ENCODE results near the gene TAPBPL.

Gene TAPBPL

DNA sequence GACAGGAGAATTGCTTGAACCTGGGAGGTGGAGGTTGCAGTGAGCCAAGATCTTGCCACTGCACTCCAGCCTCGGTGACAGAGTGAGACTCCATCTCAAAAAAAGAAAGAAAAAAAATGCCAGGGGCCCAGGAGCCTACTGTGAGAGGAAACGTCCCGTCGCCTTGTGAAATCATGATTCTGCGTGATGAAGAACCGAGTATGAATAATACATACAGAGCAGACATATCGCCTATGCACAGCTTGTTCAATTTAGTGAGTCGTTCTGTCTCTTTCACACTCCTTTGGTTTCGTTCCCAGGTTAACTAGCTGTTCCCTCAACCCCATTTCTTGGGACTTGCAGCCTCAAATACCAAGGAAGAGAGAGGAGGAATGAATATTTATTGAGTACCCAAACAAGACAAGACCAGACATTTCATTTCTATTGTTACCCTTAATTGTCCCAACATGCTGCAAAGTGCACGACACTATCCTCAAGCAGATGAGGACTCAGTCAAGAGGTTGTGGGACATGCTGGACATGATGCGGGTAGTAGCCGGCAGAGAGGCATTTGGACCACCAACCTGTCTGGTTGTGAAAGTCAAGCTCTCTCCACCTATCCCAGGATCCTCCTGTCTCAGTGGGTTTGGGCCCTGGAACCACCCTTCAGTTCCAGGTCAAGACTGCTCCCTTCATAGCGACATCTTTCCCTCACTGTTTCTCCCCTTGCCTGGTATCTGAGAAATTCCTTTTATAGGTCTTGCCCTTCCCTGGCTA lies 15.7 kb upstream of the TAPBPL start:
- no peak for FAIRE-seq

DNA sequence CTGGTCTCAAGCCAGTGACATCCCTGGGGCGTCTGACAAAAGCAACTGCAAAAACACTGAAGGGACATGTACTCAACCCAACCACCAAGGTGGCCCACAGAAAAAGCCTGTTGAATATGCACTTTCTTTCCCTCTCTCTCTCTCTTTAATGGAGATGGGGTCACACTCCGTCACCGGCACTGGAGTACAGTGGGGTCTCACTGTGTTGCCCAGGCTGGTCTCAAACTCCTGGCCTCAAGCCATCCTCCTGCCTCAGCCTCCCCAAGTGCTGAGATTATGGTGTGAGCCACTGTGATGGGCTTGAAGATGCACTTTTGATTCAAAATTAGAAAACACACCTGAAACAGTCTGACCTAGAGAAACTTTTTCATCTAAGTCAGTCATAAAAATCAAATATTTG lies 14.3 kb upstream of the TAPBPL start:
- no peak for FAIRE-seq

DNA sequence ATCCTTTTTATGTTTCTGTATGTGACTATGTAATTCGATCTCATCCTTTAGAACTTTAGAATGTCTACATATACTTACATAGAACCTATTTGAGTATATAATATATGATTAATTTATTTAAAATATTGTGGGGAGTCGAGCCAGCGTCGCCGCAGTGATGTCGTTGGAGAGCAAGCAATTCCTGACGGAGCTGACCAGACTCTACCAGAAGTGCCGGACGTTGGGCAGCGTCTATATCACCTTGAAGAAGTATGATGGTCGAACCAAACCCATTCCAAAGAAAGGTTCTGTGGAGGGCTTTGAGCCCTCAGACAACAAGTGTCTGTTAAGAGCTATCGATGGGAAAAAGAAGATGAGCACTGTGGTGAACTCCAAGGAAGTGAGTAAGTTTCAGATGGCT lies 13.5 kb upstream of the TAPBPL start:
- FAIRE-seq = no peak

DNA sequence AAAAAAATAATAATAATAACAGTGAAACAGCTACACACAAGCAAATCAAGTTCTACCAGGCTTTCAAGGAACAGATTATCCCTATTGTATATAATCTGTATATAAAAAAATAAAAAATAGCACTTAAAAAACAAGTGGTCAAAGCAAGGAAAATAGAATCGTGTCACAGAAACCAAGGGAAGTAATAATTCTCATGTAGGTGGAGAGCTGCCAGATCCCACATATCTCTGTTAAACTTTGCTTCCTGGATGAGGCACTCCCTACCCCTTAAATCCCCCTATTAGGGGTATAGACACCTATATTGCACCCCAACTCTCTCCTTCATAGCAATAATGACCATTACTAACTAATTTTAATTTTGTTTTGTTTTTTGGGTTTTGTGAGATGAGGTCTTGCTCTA lies 11.5 kb upstream of the TAPBPL start:
- no peak for FAIRE-seq

DNA sequence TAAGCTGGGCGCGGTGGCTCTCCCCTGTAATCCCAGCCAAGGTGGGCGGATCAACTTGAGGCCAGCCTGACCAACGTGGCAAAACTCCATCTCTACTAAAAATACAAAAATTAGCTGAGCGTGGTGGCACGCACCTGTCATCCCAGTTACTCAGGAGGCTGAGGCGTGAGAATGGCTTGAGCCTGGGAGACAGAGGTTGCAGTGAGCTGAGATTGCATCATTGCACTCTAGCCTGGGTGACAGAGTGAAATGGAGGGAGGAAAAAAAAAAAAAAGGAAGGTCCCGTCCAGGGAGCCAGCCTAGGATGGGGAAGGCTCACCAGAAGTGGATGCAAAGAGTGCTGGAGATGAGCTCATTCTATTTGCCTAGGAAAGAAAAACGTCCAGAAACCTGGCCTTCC lies 9.0 kb upstream of the TAPBPL start:
- FAIRE-seq = no peak

DNA sequence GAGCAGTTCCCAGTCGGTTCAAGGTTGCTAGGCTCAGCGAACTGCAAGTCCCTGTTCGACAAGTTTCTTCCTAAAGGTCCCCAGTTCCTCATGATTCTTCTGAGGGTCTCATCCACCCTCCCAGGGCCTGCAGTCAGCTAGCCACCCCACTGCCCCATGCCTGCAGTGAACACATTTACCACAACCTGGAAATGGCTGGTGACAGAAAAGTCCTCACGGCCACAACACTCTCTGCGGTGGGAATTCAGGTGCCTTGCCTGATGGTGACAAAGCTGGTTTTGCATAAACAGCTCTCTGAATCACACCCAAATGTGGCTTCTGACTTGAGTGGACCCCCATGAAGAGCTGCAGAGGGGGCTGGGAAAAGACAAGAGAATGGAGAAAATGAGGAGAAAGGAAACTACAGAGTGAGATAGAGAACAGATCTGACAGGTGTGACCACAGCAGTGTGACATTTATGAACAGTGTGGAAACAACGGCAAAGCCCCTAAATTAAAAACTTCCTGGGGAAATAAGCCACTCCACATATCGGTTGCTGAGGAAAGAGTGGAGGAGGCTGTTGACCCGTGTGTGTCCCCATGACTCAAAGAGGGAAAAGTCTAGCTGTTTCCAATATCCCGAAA lies 8.4 kb upstream of the TAPBPL start:
- FAIRE-seq = no peak

DNA sequence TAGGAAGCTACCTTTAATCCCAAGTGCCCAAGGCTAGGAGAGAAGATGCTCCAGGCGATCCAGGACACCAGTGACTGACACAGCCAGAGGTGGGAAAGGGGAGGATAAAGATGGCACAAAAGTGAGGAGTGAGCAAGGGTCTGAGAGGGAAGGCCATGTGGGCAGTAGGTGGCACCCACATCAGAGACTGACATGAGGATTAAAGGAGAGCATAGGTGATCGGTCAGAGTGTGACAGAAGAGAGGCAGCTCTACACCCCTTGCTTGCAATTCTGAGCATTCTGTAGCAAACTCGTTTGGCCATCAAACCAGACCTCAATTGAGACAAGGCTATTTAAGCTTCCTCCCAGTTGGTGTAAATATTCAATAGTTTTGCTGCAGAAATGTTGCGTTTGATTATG lies 7.8 kb upstream of the TAPBPL start:
- FAIRE-seq = no peak

DNA sequence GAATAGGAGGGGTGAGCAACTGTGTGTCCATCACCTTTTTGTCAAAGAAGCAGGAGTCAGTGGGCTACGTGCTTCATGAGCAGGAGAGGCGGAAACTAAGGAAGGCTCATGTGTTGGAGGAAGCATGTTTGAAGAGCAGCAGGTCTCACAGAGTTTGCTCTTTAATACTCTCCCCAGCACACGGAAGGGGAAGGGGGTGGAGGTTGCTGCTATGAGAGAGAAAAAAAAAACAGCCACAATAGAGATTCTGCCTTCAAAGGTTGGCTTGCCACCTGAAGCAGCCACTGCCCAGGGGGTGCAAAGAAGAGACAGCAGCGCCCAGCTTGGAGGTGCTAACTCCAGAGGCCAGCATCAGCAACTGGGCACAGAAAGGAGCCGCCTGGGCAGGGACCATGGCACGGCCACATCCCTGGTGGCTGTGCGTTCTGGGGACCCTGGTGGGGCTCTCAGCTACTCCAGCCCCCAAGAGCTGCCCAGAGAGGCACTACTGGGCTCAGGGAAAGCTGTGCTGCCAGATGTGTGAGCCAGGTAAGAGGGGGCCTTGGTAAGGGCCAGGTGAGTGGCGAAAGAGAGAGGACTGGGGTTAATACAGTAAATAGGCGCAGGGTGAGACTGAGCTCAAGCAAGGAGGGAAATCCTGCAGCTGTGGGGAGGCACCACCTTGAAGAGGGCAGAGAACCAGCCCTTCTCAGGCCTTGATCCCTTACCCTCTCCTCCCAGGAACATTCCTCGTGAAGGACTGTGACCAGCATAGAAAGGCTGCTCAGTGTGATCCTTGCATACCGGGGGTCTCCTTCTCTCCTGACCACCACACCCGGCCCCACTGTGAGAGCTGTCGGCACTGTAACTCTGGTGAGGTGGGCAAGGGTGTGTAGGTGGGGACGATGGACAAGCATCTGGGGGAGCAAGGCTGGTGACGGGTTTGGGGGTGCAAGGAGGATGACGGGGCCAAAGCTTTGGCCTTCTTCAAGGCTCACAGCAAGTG lies 6.8 kb upstream of the TAPBPL start, which contains the start of gene CD27:
Gene CD27, plus strand, starts transcription at position 252 of the 985 bp plus-strand sequence. Its CDS starts 141 bp downstream, at position 393.
- FAIRE-seq = no peak

DNA sequence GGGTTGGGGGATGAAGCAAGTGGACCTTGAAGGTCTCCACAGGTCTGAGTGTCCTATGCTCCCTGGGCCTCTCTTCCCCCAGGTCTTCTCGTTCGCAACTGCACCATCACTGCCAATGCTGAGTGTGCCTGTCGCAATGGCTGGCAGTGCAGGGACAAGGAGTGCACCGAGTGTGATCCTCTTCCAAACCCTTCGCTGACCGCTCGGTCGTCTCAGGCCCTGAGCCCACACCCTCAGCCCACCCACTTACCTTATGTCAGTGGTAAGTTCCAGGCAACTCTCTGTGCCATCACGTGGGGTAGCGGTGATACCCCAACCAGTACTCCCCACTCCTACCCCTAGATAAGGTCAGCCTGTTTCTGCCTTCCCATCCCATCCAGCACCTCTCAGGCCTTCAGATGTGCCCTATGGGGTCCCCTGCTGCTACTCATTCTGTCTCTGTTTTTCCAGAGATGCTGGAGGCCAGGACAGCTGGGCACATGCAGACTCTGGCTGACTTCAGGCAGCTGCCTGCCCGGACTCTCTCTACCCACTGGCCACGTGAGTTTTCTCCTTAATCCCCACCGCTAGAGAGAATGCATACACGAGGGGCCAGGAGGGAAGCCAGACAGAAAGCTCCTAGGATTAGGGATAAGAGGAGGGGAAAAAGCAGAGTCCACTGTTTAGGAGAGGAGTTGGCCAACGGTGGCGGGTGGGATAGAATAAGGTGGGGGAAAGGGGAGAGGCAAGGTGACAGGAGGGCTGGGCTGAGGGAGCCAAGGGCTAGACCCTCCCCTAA lies 1.6 kb upstream of the TAPBPL start:
- no peak for FAIRE-seq

DNA sequence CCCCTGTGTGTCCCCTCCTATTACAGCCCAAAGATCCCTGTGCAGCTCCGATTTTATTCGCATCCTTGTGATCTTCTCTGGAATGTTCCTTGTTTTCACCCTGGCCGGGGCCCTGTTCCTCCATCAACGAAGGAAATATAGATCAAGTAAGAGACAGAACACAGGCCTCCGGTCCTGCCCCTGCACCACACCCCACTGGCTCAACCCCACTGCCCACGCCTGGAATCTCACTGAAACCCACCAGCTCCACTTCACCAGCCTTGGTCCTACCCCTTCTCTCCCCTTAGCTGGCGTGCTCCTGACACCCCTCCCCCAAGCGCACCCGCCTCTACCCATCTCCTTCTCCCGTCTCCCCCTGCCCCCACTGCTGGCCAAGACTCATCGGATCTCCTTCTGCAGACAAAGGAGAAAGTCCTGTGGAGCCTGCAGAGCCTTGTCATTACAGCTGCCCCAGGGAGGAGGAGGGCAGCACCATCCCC lies 934 bp upstream of the TAPBPL start:
- no peak for FAIRE-seq

DNA sequence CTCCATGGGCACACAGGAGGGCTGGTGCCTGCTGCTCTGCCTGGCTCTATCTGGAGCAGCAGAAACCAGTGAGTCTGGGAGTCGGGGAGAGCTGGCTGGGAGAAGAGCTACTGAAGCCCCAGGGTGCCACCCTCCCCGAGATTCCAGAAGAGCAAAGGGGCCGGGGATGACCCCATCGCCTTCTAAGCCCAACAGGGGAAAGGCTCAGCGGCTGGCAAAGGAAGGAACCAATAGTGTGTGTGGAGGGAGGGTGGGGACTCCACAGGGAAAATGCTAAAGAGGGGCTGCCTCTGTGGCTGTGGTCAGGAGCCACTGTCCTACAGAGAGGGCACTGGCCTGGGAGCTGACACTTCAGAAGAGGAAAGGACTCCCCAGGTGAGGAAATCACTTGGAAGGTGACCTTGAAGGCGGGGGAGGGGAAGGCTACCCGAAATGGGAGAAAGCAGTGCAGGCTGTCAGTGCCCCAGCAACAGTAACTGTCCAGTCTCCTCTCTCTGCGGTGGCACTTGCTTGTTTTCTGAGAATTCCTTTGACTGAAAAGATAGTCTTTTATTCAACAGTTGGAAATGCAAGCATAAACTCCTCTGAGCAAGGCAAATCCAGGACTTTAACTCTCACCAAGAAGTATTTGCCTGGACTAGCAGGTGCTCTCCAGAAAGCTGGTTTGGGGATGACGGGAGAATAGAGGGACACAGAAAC lies 552 bp downstream of the TAPBPL start:
- FAIRE-seq = no peak

DNA sequence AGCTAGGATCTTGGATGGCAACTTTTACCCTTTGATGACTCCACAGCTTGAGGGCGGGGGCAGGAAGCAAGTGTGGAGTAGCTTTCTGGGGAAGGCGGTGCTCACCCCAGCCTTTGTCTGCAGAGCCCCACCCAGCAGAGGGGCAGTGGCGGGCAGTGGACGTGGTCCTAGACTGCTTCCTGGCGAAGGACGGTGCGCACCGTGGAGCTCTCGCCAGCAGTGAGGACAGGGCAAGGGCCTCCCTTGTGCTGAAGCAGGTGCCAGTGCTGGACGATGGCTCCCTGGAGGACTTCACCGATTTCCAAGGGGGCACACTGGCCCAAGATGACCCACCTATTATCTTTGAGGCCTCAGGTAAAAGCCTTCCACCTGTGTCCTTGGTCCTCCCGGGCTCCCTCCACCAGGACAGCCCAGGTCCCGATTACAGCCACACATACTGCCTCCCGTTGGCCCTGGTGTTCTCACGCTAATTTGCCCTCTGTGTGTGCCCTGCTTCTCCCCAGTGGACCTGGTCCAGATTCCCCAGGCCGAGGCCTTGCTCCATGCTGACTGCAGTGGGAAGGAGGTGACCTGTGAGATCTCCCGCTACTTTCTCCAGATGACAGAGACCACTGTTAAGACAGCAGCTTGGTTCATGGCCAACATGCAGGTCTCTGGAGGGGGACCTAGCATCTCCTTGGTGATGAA lies 1.2 kb downstream of the TAPBPL start:
- FAIRE-seq = no peak

DNA sequence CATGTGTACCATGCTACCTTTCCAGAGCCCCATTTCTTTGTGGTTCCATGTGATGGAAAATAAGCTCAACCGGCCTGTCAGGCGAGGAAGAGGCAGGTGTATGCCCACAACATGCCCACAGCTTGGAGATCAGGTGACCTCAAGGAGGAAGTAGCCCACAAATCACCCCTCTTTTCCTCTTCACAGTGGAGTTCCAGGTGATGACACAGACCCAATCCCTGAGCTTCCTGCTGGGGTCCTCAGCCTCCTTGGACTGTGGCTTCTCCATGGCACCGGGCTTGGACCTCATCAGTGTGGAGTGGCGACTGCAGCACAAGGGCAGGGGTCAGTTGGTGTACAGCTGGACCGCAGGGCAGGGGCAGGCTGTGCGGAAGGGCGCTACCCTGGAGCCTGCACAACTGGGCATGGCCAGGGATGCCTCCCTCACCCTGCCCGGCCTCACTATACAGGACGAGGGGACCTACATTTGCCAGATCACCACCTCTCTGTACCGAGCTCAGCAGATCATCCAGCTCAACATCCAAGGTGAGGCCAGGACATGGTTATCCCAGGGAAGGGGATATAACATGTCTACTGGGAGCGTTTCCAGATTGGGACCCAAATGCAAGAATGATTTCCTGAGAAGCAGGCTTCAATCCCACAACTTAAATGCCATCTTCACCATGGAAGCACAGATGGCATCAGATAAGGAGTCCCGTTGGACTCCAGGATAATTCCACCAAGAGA lies 5.5 kb downstream of the TAPBPL start:
- no peak for FAIRE-seq

DNA sequence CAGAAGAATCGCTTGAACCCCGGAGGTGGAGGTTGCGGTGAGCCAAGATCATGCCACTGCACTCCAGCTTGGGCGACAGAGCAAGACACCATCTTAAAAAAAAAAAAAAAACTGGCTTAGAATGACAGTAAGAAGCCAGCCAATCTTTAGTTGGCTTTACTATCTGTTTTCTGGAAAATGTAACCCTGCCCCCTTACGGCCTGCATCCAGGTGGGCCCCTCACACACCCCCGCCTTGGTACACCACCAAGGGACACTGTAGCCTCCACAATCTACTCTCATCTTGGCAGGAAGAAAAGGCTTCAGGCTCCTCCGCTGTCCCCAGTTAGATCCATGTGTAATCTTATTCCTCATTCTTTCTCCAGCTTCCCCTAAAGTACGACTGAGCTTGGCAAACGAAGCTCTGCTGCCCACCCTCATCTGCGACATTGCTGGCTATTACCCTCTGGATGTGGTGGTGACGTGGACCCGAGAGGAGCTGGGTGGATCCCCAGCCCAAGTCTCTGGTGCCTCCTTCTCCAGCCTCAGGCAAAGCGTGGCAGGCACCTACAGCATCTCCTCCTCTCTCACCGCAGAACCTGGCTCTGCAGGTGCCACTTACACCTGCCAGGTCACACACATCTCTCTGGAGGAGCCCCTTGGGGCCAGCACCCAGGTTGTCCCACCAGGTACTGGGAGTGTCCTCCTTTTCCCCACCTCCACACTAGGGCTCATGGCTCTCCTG lies 6.6 kb downstream of the TAPBPL start:
- FAIRE-seq = no peak

DNA sequence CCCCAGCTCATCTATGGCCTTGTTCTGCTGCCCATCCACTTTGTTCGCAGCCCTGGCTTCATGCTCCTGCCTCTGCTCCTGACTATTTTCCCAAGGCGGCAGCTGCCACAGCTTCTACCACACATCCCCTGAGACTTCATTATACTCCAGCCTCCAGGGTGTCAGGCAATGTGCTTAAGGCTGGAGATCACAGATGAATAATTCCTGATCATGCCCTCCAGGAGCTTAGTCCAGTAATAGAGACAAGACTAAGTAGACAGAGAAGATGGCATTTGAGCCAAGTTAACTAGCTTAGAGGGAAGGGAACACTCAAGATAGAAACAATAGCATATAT lies 7.1 kb downstream of the TAPBPL start:
- FAIRE-seq = no peak

DNA sequence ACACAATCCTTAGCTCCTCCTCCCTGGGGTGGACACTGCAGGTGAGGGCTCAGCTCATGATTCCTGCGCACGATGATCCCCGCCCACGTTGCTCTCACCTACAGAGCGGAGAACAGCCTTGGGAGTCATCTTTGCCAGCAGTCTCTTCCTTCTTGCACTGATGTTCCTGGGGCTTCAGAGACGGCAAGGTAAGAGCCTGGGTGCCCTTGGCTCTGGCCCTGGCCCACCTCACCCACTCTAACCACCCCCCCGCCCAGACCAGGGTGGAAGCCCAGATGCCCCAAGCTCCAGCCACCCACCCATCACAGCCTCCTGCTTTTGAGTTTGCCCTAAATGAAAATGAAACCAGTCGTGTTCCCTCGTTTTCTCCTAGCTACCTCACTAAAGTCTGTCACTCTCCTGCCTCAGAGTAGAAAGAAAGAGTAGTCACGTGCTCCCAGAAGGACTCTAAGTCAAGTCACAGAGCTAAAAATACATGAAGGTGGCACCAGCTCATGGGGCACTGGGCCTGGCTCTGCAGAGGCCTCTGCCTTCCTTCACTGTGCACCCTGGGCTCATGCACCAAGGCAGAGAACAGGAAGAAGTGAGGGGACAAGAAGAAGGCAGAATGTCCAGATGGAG lies 9.0 kb downstream of the TAPBPL start:
- no peak for FAIRE-seq

DNA sequence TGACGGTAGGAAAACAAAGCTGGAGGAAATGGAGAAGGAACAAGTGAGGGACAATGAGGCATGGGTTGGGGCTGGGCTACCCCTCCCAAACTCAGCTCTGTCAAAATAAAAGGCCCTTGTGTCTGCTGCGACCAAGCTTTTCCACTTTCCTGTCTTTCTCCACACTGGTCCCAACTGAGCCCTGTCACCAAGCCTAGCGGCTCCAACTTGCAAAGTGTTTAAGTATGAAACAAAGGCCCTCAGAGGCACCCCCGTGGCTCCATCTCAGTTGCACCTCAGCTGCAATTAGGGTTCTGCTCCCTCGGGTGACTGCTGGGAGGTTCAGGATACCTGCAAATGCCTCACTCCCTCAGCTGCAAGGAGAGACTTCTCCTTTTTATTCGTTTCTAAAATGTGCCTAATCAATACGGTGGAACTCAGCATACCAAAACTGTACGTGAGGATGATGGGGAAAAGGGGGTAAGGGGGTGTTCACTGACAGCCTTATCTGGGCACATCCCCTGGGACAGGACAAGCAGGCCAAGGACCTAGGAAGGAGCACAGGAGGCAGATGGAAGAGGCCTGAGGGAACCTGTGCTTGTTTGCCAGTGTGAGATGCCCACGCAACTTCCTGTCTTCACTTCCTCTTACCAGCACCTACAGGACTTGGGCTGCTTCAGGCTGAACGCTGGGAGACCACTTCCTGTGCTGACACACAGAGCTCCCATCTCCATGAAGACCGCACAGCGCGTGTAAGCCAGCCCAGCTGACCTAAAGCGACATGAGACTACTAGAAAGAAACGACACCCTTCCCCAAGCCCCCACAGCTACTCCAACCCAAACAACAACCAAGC lies 9.8 kb downstream of the TAPBPL start:
- FAIRE-seq = no peak

DNA sequence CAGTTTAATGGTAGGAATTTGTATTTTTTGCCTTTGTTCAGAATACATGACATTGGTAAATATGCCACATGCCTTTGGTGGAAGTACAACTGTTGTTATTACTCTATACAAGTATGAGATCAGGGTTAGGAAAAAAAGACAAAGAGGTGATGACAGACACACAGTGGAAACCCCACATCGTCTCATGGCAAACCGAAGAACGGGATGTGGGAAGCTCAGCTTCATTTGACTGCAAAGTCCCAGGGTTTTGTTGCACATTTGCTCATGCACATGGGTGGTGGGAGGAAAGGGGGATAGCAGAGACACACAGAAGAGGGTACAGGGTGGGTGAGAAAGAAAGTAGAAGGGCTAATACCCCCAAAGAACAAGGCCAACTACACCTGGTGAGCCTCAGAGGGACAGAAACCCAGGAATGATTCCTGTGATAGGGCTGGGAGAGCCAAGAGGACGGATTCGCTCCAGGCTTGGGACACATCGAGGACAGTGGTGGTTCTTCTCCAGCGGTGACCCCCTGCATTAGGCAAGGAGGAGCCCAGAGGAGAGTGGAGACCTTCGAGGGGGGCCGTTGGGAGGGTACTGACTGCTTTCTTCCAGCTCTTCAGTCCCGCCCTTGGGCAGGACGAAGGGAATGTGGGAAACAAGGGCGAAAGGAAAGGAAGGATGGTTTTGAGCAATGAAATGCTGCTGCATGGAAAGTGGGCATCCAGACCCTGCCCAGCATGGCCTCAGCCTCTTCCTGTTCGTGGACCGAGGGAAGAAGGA lies 10.6 kb downstream of the TAPBPL start:
- FAIRE-seq = no peak

Measured in TTC549 (cell line).